ENCODE data around the gene ADCY1.
"Not testable (repeated sequence)": the region's sequence is repeated elsewhere in the genome, so short reads cannot be mapped to it uniquely, and the experiment has no call there.

ADCY1 gene

GRCh38 chr7:45573661-45574415 is at the start of gene ADCY1:
Gene ADCY1 (plus strand): TSS chr7:45574368. CDS start chr7:45574544, 176 bp downstream.
- no peak for DNase-seq (ENCODE audit: low spot score)

DNA sequence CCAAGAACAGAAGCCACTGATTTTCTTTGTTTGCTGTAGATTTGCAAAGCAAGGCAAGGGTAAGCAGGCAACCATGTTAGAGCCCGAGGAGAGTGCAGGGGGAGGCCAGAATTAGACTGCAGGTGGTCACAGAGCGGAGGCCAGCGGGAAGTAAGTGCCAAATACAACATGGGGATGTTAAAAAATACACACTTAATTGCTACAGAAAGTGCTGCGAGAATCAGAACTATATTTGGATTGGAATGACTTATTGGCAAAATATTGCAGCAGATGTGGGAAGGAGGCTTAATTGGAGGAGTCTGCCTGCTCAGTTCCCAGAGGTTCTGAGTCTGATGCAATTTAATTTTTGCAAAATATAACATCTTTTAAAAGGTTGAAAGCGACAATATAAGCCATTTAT is 49.7 kb upstream of the ADCY1 start:
- DNase-seq (ENCODE audit: low spot score): no peak

GRCh38 chr7:45525057-45525456 is 49.1 kb upstream of the ADCY1 start:
- DNase-seq (ENCODE audit: low spot score): no peak

DNA sequence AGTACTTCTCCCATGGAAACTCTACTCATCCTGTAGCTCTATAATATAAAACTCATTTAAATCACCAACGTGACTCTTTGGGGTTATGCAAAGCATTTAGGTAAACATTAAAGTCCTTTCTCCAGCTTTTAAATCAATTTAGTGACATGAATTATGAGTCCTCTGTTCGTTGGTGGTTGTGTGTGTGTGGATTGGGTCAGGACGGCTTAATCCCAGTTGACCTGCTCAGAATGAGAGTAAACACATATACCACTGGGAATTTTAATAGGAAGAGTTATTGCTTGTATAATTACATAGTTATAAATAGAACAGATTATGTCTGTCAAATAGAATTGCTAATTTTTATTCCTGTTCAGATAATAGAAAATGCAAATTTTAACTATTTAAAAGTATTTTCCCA is 30.7 kb upstream of the ADCY1 start:
- DNase-seq (ENCODE audit: low spot score): no peak

GRCh38 chr7:45545105-45545710 is 29.0 kb upstream of the ADCY1 start:
- DNase-seq (ENCODE audit: low spot score): not testable (repeated sequence)

GRCh38 chr7:45548917-45549316 is 25.3 kb upstream of the ADCY1 start:
- DNase-seq (ENCODE audit: low spot score): not testable (repeated sequence)

- DNase-seq (ENCODE audit: low spot score): no peak
These were observed 10.8 kb upstream of the ADCY1 start for GRCh38 chr7:45563401-45563800.

DNA sequence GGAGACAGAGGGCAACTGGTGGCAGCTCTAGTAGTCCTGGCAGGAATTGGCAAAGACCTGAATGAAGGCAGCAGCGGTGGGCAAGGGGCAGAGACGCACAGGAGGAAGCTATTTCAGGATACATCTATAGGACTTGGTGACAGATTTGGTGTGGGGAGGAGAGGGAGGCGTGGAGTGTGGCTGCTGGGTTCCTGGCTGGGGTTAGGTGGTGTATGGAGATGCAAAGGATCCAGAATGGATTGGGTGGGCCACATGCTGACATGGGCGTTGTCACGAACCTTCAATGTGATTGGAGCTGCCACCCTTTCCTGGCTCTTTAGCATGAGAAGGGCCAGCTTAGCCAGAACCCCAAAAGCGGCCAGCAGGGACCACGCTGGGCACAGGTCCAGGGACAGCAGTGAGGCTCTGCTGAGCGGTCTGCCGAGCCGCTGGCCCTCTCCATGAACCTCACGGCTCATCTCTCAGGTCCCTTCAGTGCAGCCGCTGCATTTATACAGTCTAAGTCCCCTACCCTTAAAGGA is 10.2 kb upstream of the ADCY1 start:
- DNase-seq (ENCODE audit: low spot score): no peak

DNA sequence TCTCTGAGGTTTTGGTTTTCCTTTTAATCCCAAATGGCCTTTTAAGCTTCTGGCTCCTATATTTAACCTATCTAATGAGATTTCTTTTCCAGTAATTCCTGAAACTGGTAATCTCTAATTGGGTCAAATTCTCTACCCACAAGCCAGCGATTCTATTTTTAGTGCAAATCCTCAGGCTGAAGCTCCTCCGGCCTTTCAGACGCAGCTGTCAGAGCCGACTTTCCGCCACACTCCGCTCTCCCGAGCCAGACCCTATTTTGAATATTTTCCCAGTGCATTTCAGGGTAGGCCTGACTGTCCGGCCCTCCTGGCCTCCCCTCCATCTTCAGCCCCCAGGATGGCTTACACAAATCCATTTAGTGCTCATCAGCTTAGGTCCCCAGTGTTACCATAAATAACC is 9.7 kb upstream of the ADCY1 start:
- DNase-seq (ENCODE audit: low spot score): no peak

- DNase-seq (ENCODE audit: low spot score): no peak
These were observed 9.2 kb upstream of the ADCY1 start for GRCh38 chr7:45564886-45565455.

DNA sequence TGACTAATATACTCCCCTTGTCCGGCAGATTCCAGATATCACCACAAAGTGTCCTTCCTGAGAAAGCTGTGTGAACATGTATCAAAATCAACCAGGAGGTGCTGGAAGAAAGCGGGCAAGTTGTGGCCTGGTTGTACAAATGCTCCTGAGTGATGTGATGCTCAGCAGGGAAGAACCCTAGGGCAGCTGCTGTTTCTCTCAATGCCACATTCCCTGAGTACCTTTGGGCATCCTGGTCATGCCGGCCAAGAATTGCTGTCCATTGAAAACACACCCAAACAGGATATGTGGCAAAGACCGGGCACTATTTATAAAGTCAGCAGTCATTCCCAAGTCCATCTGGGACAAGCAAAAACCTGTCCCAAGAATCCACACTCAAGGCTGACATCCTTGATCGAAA is 7.8 kb upstream of the ADCY1 start:
- no peak for DNase-seq (ENCODE audit: low spot score)

GRCh38 chr7:45566961-45567360 is 7.2 kb upstream of the ADCY1 start:
- DNase-seq (ENCODE audit: low spot score): no peak

GRCh38 chr7:45567713-45568112 is 6.5 kb upstream of the ADCY1 start:
- no peak for DNase-seq (ENCODE audit: low spot score)

- DNase-seq (ENCODE audit: low spot score): no peak
These were observed 5.5 kb upstream of the ADCY1 start for GRCh38 chr7:45568536-45569289.

DNA sequence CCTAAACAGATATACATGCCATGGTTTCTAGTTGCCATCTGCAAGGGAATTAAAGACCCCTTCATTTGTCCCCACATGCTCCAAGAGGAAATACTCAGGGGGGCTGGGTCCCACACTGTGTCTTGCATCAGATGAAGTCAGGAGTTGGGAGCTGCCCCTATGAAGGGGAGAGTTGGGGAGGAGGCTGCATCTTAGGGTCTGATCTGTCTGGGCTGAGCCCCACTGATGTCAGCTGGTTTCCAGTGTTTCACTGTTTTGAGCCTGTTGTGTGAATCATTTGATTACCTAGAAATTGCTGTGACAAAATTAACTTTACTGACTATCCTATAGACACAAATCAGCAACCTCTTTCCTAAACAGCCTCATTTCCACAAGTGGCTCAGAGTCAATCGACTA is 4.9 kb upstream of the ADCY1 start:
- DNase-seq (ENCODE audit: low spot score): no peak

DNA sequence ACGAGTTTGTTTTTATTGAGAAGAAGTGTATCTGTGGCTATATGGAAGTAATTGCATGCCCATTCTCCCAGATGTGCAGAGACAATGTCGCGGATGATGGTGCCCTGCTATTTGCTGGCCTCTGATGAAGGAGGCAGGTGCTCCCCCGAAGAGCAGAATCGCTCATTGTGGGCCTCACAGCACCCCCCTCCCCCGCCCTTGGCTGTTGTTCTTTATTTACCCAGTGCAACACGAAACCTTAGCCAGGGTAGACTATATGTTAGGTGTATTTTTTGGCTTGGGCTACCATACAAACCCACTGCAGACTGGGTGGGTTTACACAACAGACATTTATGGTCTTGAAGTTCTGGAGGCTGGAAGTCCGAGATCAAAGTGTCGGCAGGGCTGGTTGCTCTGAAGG is 3.4 kb upstream of the ADCY1 start:
- no peak for DNase-seq (ENCODE audit: low spot score)

- DNase-seq (ENCODE audit: low spot score): no peak
These were observed 964 bp upstream of the ADCY1 start for GRCh38 chr7:45573204-45573603.

DNA sequence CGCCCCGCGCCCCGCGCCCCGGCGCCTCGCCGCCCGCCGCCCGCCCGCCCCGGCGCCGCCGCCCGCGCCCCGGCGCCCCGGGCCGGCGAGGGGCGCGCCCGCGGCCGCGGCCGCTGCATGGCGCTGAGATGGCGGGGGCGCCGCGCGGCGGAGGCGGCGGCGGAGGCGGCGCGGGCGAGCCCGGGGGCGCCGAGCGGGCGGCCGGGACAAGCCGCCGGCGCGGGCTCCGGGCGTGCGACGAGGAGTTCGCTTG is 174 bp downstream of the ADCY1 start:
- DNase-seq (ENCODE audit: low spot score): no peak

DNA sequence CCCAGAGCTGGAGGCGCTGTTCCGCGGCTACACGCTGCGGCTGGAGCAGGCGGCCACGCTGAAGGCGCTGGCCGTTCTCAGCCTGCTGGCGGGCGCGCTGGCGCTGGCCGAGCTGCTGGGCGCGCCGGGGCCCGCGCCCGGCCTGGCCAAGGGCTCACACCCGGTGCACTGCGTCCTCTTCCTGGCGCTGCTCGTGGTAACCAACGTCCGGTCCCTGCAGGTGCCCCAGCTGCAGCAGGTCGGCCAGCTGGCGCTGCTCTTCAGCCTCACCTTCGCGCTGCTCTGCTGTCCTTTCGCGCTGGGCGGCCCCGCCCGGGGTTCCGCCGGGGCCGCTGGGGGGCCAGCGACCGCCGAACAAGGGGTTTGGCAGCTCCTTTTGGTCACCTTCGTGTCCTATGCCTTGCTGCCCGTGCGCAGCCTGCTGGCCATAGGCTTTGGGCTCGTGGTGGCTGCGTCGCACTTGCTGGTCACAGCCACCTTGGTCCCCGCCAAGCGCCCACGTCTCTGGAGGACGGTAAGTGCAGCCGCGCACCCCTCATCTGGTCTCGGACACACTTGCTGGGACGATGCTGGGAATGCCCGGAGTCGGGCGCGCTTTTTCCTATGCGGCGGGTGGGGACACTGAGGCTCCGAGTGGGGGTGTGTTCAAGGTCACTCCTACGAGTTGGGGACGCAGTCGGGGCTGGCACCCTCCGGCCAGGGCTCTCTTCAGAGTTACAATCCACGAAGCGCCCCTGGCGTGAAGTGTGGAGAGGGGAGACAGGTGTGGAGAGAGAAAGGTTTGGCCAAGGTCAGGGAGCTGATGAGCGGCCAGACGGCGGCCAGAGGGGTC is 717 bp downstream of the ADCY1 start:
- no peak for DNase-seq (ENCODE audit: low spot score)

DNA sequence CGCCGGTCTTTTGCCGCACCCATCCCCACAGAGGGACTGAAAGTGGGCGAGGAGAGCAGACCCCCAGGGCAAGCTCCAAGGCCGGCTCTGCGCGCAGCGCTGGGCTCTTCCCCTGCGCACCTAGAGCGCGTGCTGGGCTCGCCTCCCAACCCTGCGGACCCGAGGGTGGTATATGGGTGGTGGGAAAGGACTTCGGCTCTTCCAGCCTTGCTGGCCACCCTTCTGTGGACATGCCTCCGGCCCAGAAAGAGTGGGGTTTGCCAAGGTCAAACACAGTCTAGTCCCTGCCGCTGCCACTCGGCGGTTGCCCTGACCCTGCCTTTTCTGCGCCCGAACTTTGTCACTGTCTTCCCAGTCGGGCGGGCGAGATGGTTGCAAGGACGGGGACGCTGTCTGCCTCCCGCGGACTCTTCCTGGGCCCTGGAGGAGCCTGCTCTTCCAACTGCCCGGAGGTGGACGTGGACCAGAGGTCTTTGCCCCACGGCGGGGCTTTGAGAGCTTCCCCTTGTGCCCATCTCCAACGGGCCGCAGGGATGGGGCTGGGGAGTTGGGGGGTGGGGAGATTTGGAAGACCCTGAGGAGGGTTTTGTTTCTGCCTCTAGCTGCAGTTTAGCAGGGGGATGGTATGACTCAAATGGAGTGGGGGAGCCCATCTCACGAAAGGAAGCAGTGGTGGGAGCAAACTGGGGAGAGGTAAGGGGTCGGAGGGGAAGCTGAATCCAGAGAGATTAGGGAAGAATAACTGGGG is 1.5 kb downstream of the ADCY1 start:
- DNase-seq (ENCODE audit: low spot score): no peak

GRCh38 chr7:45576249-45576929 is 2.2 kb downstream of the ADCY1 start:
- no peak for DNase-seq (ENCODE audit: low spot score)

All from NAMALWA (cell line).